Hematopoietic multipotent progenitor cell (in vitro differentiated cells): ENCODE data around the gene URI1. TPM values are rescaled to one million over a fixed set of nuclear protein-coding genes. Genes with fewer than 3 reads are reported as not detected.
"Not testable (repeated sequence)": the region's sequence is repeated elsewhere in the genome, so short reads cannot be mapped to it uniquely, and the experiment has no call there.

Experiments used
- DNase-seq, 3 donors: peaks; one replicate each; pipeline ENCODE4 v3.0.0-alpha.2; 2011 to 2015; ENCODE audit warnings: low read depth in 2 of 3, low spot score in 2 of 3
- total RNA-seq: library from RNA; depleted of rRNA; stranded (reverse); fragments of >200 nt; gene quantifications from one replicate; pipeline ENCODE4 v1.2.3, GENCODE V29; 2012

URI1 gene
- total RNA-seq, 1 donor = 27.5 TPM

- DNase-seq = no peak
These were observed 961 bp upstream of the URI1 start for GRCh38 chr19:29940971-29941585.

GRCh38 chr19:29942404-29943261 is 594 bp downstream of the URI1 start:
- peak; percentile 41 to 51 (median 48) for DNase-seq

- DNase-seq = no peak
These were observed 1.6 kb downstream of the URI1 start for GRCh38 chr19:29943615-29944014.

GRCh38 chr19:29944390-29945012 is 2.5 kb downstream of the URI1 start:
- DNase-seq = no peak

- no peak for DNase-seq
These were observed 3.0 kb downstream of the URI1 start for GRCh38 chr19:29945017-29945416.

GRCh38 chr19:29945433-29945832 is 3.4 kb downstream of the URI1 start:
- no peak for DNase-seq

- no peak for DNase-seq
These were observed 4.6 kb downstream of the URI1 start for GRCh38 chr19:29946645-29947044.

- no peak for DNase-seq
These were observed 5.8 kb downstream of the URI1 start for GRCh38 chr19:29947871-29948270.

- DNase-seq = not testable (repeated sequence)
These were observed 6.9 kb downstream of the URI1 start for GRCh38 chr19:29948759-29949470.

GRCh38 chr19:29952177-29952576 is 10.1 kb downstream of the URI1 start:
- DNase-seq = no peak

GRCh38 chr19:29952646-29953045 is 10.6 kb downstream of the URI1 start:
- no peak for DNase-seq

GRCh38 chr19:29953352-29954247 is 11.6 kb downstream of the URI1 start:
- DNase-seq = no peak

- no peak for DNase-seq
These were observed 14.8 kb downstream of the URI1 start for GRCh38 chr19:29956855-29957254.

- DNase-seq = no peak
These were observed 19.3 kb downstream of the URI1 start for GRCh38 chr19:29961311-29961710.

- no peak for DNase-seq
These were observed 20.8 kb downstream of the URI1 start for GRCh38 chr19:29962793-29963192.

GRCh38 chr19:29963576-29963975 is 21.5 kb downstream of the URI1 start:
- no peak for DNase-seq

- DNase-seq = no peak
These were observed 22.1 kb downstream of the URI1 start for GRCh38 chr19:29964171-29964570.

- DNase-seq = no peak
These were observed 23.5 kb downstream of the URI1 start for GRCh38 chr19:29965492-29965891.

- DNase-seq = not testable (repeated sequence)
These were observed 24.1 kb downstream of the URI1 start for GRCh38 chr19:29966142-29966541.
